Measurements from ENCODE around the gene CALCB.

The CALCB gene

GRCh38 chr11:15109602-15110001 is 36.2 kb downstream of the CALCB start:
- no peak for TF ChIP-seq CTCF (IDR thresholded peaks at IDR 0.05)
- no peaks in the 10 kb centered on the region for H3K36me3 ChIP-seq
- no peak overlapping the region for H3K4me3 ChIP-seq
- H3K9me3 ChIP-seq, result no peaks in the 10 kb centered on the region
- no peaks in the 10 kb centered on the region for H3K27me3 ChIP-seq
- peaks cover 0 to 8% (median 5%) of the 10 kb centered on the region in 4 donors for H3K4me1 ChIP-seq
- no peak for DNase-seq
- H3K27ac ChIP-seq, result no peak overlapping the region
- intact Hi-C loops (cut with DNase I; ENCODE audit: low total_unique reads), result loop anchor here (10.0 kb wide), 1 partner anchor 1505 kb away; no protein-coding TSS in a partner anchor

GRCh38 chr11:15111215-15111614 is 37.8 kb downstream of the CALCB start:
- DNase-seq, result no peak
- no peak overlapping the region for H3K27ac ChIP-seq
- intact Hi-C loops (cut with DNase I; ENCODE audit: low total_unique reads), result loop anchor here (10.0 kb wide), 1 partner anchor 1504 kb away; no protein-coding TSS in a partner anchor
- no peak overlapping the region for H3K4me3 ChIP-seq
- H3K27me3 ChIP-seq, result peaks cover 0 to 4% of the 10 kb centered on the region in 2 donors
- no peaks in the 10 kb centered on the region for H3K36me3 ChIP-seq
- H3K4me1 ChIP-seq, result peaks cover 0 to 14% (median 13%) of the 10 kb centered on the region in 4 donors
- H3K9me3 ChIP-seq, result no peaks in the 10 kb centered on the region
- no peak for TF ChIP-seq CTCF (IDR thresholded peaks at IDR 0.05)

- H3K27ac ChIP-seq, result no peak overlapping the region
- no peak overlapping the region for H3K4me3 ChIP-seq
- H3K27me3 ChIP-seq, result peaks cover 0 to 4% of the 10 kb centered on the region in 2 donors
- H3K36me3 ChIP-seq, result no peaks in the 10 kb centered on the region
- H3K9me3 ChIP-seq, result no peaks in the 10 kb centered on the region
- no peak for DNase-seq
- peaks cover 0 to 14% (median 13%) of the 10 kb centered on the region in 4 donors for H3K4me1 ChIP-seq
- no peak for TF ChIP-seq CTCF (IDR thresholded peaks at IDR 0.05)
- intact Hi-C loops (cut with DNase I; ENCODE audit: low total_unique reads), result loop anchor here (10.0 kb wide), 1 partner anchor 1503 kb away; no protein-coding TSS in a partner anchor
Measured at GRCh38 chr11:15112131-15112541, 38.7 kb downstream of the CALCB start.

GRCh38 chr11:15113381-15113780 is 40.0 kb downstream of the CALCB start:
- Histone ChIP-seq H3K9me3 (no peaks in the 10 kb centered on the region), H3K36me3 (no peaks in the 10 kb centered on the region), H3K4me3 (no peak overlapping the region), H3K27me3 (peaks cover 0 to 4% of the 10 kb centered on the region in 2 donors), H3K27ac (no peak overlapping the region), H3K4me1 (peaks cover 0 to 14% (median 13%) of the 10 kb centered on the region in 4 donors)
- intact Hi-C loops (cut with DNase I; ENCODE audit: low total_unique reads), result loop anchor here (10.0 kb wide), 1 partner anchor 1501 kb away; no protein-coding TSS in a partner anchor
- no peak for TF ChIP-seq CTCF (IDR thresholded peaks at IDR 0.05)
- DNase-seq, result no peak

GRCh38 chr11:15114501-15115475 is 41.4 kb downstream of the CALCB start, which contains the start of gene INSC:
TSS of gene INSC (plus strand) at chr11:15114923. CDS start at chr11:15149175, 34,252 bp downstream.
- Histone ChIP-seq H3K36me3 (no peaks in the 10 kb centered on the region), H3K4me3 (peak within 1 kb of the TSS; percentile 45 to 59), H3K27me3 (peaks cover 0 to 4% of the 10 kb centered on the region in 2 donors), H3K27ac (peak within 1 kb of the TSS in 1 of 2 donors; percentile 12), H3K9me3 (no peaks in the 10 kb centered on the region), H3K4me1 (peaks cover 0 to 14% (median 13%) of the 10 kb centered on the region in 4 donors)
- TF ChIP-seq CTCF (IDR thresholded peaks at IDR 0.05), result no peak
- intact Hi-C loops (cut with DNase I; ENCODE audit: low total_unique reads), result loop anchor here (10.0 kb wide), 1 partner anchor 1500 kb away; no protein-coding TSS in a partner anchor
- DNase-seq, result no peak

Measured in tibial artery (tissue), 4 donors.